Trophoblast cell (in vitro differentiated cells and primary cell): ENCODE measurements around the gene SLC9B1.
A peak's percentile ranks its signal among the peaks of the same experiment; 100 is the strongest.

ENCODE experiments used
- DNase-seq, 2 donors: peaks; one replicate each; pipeline ENCODE4 v3.0.0-alpha.2; 2016
- H2AFZ ChIP-seq: 2 replicates; pipeline ENCODE4 v1.6.1; 2013; ENCODE audit warnings: low read length, moderate library complexity, mild to moderate bottlenecking; ENCODE audit not compliant: insufficient read depth, poor library complexity
- H2AK5ac ChIP-seq: 2 replicates; pipeline ENCODE4 v1.6.1; 2013; ENCODE audit warnings: mild to moderate bottlenecking, low read length
- H2BK120ac ChIP-seq: 2 replicates; pipeline ENCODE4 v1.6.1; 2013; ENCODE audit warnings: low read length, mild to moderate bottlenecking, moderate library complexity; ENCODE audit not compliant: insufficient read depth, poor library complexity
- H2BK12ac ChIP-seq: 2 replicates; pipeline ENCODE4 v1.6.1; 2013; ENCODE audit warnings: mild to moderate bottlenecking, low read length, moderate library complexity
- H2BK5ac ChIP-seq: 2 replicates; pipeline ENCODE4 v1.6.1; 2013; ENCODE audit warnings: low read length, low read depth, moderate library complexity, mild to moderate bottlenecking; ENCODE audit not compliant: poor library complexity
- H3K14ac ChIP-seq: 2 replicates; pipeline ENCODE4 v1.6.1; 2013; ENCODE audit warnings: mild to moderate bottlenecking, low read length
- H3K18ac ChIP-seq: 2 replicates; pipeline ENCODE4 v1.6.1; 2013; ENCODE audit warnings: mild to moderate bottlenecking, low read length
- H3K23ac ChIP-seq: 2 replicates; pipeline ENCODE4 v1.6.1; 2013; ENCODE audit warnings: low read length
- H3K27ac ChIP-seq: 2 replicates; pipeline ENCODE4 v1.5.1; 2013; ENCODE audit warnings: low read depth, mild to moderate bottlenecking, inconsistent platforms, low read length, moderate library complexity
- H3K27me3 ChIP-seq: 2 replicates; pipeline ENCODE4 v1.6.1; 2013; ENCODE audit warnings: inconsistent platforms, mild to moderate bottlenecking, low read length, moderate library complexity; ENCODE audit not compliant: insufficient read depth
- H3K36me3 ChIP-seq, 2 experiments: 1 replicate in 1 of 2; 2 replicates in 1 of 2; pipeline ENCODE4 v1.6.1; 2013; ENCODE audit warnings: low read length in 2 of 2, mild to moderate bottlenecking in 2 of 2, moderate library complexity in 1 of 2; ENCODE audit not compliant: insufficient read depth in 2 of 2, control insufficient read depth in 1 of 2
- H3K4ac ChIP-seq: 2 replicates; pipeline ENCODE4 v1.6.1; 2013; ENCODE audit warnings: low read depth, mild to moderate bottlenecking, low read length, moderate library complexity
- H3K4me1 ChIP-seq, 2 experiments: 1 replicate in 1 of 2; 2 replicates in 1 of 2; pipeline ENCODE4 v1.6.1; 2013; ENCODE audit warnings: low read length in 2 of 2, mild to moderate bottlenecking in 2 of 2, moderate library complexity in 1 of 2; ENCODE audit not compliant: insufficient read depth in 2 of 2, control insufficient read depth in 1 of 2
- H3K4me2 ChIP-seq: 2 replicates; pipeline ENCODE4 v1.6.1; 2013; ENCODE audit warnings: inconsistent platforms, mild to moderate bottlenecking, low read length, moderate library complexity
- H3K4me3 ChIP-seq: 2 replicates; pipeline ENCODE4 v1.5.1; 2013; ENCODE audit warnings: mild to moderate bottlenecking, low read depth, low read length, inconsistent platforms
- H3K79me1 ChIP-seq: one replicate; pipeline ENCODE4 v1.6.1; 2013; ENCODE audit warnings: low read length
- H3K79me2 ChIP-seq: 2 replicates; pipeline ENCODE4 v1.6.1; 2013; ENCODE audit warnings: low read length, mild to moderate bottlenecking; ENCODE audit not compliant: control insufficient read depth, insufficient read depth, poor library complexity
- H3K9ac ChIP-seq: 2 replicates; pipeline ENCODE4 v1.6.1; 2013; ENCODE audit warnings: mild to moderate bottlenecking, low read length
- H3K9me3 ChIP-seq: 2 replicates; pipeline ENCODE4 v1.6.1; 2013; ENCODE audit warnings: low read depth, mild to moderate bottlenecking, control low read depth, inconsistent platforms, low read length; ENCODE audit not compliant: insufficient read depth
- H4K12ac ChIP-seq: 2 replicates; pipeline ENCODE4 v1.6.1; 2013; ENCODE audit warnings: low read depth, mild to moderate bottlenecking, low read length, moderate library complexity
- H4K8ac ChIP-seq: 2 replicates; pipeline ENCODE4 v1.6.1; 2013; ENCODE audit warnings: low read depth, mild to moderate bottlenecking, low read length, moderate library complexity
- H4K91ac ChIP-seq: one replicate; pipeline ENCODE4 v1.6.1; 2013; ENCODE audit warnings: low read depth, mild to moderate bottlenecking, low read length, moderate library complexity
- WGBS: extraction: QIAGEN DNeasy Blood & Tissue Kit; methylation state at CpG from one replicate; pipeline ENCODE4 v1.1.7; 2013; ENCODE audit warnings: missing lambda C conversion rate; ENCODE audit not compliant: insufficient read length, insufficient coverage; ENCODE audit errors: extremely low coverage; 5-methylcytosine and 5-hydroxymethylcytosine counted together

The SLC9B1 gene

DNA sequence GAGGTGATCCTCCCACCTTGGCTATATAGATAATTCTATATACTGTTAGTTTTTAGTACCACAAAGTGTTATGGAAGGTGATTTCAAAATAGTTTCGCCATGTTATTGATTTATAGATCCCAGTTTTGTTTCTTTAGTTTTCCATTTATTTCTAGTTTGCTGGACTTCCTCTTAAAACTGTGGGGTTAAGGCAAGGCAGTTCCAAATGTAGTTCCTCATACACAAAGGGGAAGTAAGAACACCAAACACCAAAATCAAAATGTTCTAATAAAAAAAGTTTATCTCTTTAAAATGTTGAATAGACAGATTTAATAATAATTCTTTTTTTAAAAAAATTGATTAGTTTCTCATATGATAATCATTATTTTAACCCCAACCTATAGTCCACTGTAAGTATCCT is 157.5 kb downstream of the SLC9B1 start:
- H3K36me3 ChIP-seq, result peaks cover 2% of the 10 kb centered on the region in 2 experiments
- H3K14ac ChIP-seq, result no peak overlapping the region
- no peaks in the 10 kb centered on the region for H3K79me2 ChIP-seq
- no peak overlapping the region for H3K4me2 ChIP-seq
- no peak overlapping the region for H2BK12ac ChIP-seq
- no peak overlapping the region for H4K12ac ChIP-seq
- H3K9ac ChIP-seq, result no peak overlapping the region
- H3K23ac ChIP-seq, result no peak overlapping the region
- H3K18ac ChIP-seq, result no peak overlapping the region
- H3K27me3 ChIP-seq, result no peaks in the 10 kb centered on the region
- H2AFZ ChIP-seq, result no peak overlapping the region
- no peak overlapping the region for H4K8ac ChIP-seq
- no peak for DNase-seq
- H3K4me3 ChIP-seq, result no peak overlapping the region
- no peak overlapping the region for H3K27ac ChIP-seq
- no peak overlapping the region for H2BK5ac ChIP-seq
- WGBS, result no CpG with 5 or more reads among the region's 1 CpG
- no peaks in the 10 kb centered on the region for H3K9me3 ChIP-seq
- H2BK120ac ChIP-seq, result no peak overlapping the region
- no peaks in the 10 kb centered on the region for H3K79me1 ChIP-seq
- no peak overlapping the region for H3K4ac ChIP-seq
- no peak overlapping the region for H4K91ac ChIP-seq
- H2AK5ac ChIP-seq, result no peak overlapping the region
- H3K4me1 ChIP-seq, result no peaks in the 10 kb centered on the region

DNA sequence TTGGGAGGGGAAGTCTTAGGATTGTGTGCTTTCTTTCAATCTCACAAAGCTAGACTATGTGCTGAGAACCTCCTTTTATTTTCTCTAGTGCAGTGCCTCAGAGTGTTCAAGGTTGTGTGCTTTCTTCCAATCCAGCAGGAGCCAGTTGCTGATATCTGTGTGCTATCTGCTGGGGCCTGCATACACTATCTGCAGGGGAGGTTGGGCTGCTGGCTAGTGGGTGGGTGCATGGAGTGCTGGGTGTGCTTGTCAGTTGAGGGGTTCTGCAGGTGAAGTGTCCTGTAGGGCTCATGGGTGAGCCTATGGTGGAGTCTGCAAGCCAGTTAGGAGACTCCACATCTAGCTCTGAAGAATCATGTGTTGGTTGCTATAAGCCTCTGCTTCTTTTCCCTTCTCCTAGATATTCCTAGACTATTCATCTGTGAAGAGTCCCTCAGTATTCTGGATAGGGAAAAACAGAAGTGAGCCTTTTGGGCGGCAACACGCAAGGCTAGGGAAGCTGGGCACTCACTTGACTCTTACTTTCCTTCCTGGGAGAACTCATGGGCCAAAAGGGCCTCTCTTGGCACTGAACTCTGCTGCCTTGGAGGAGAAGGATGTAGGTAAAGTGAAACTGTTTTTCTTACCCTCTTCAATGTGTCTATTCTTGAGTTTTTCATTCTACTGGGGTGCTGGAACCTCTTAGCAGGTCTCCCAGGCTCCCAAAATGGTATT is 158.7 kb downstream of the SLC9B1 start:
- peak overlapping the region; percentile 18 for H3K9ac ChIP-seq
- peaks cover 2% of the 10 kb centered on the region in 2 experiments for H3K36me3 ChIP-seq
- no peak overlapping the region for H4K8ac ChIP-seq
- no peak overlapping the region for H3K4ac ChIP-seq
- H2AFZ ChIP-seq, result no peak overlapping the region
- no peak overlapping the region for H3K4me2 ChIP-seq
- H3K14ac ChIP-seq, result no peak overlapping the region
- no peak overlapping the region for H3K27ac ChIP-seq
- H3K9me3 ChIP-seq, result no peaks in the 10 kb centered on the region
- no peak overlapping the region for H2BK12ac ChIP-seq
- no peak overlapping the region for H3K4me3 ChIP-seq
- H3K79me2 ChIP-seq, result no peaks in the 10 kb centered on the region
- no peaks in the 10 kb centered on the region for H3K27me3 ChIP-seq
- H2BK5ac ChIP-seq, result no peak overlapping the region
- no CpG with 5 or more reads among the region's 2 CpGs for WGBS
- no peak for DNase-seq
- no peaks in the 10 kb centered on the region for H3K79me1 ChIP-seq
- H4K12ac ChIP-seq, result no peak overlapping the region
- H2BK120ac ChIP-seq, result no peak overlapping the region
- H3K23ac ChIP-seq, result no peak overlapping the region
- H3K18ac ChIP-seq, result no peak overlapping the region
- no peak overlapping the region for H2AK5ac ChIP-seq
- no peak overlapping the region for H4K91ac ChIP-seq
- no peaks in the 10 kb centered on the region for H3K4me1 ChIP-seq

DNA sequence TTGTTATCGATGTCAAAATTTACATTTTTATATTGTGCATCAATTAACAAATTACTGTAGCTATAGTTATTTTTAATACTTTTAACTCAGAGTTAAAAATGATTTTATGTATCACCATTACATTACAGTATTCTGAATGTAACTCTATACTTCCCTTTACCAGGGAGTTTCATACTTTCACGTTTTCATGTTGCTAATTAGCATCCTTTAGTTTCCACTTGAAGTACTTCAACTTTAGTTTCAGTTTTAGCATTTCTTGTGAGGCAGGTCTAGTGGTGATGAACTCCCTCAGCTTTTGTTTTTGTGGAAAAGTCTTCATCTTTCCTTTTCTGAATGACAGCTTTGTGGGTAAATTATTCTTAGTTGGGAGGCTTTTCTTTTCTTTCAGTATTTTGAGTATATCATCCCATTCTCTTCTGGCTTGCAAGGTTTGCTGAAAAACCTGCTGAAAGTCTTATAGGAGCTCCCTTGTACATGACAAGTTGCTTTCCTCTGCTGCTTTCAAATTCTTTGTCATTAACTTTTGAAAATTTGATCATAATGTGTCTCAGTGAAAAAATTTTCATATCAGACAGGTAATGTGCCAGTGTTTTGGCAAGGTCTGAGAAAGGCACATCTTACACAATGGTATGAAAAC is 160.6 kb downstream of the SLC9B1 start:
- H3K79me2 ChIP-seq, result no peaks in the 10 kb centered on the region
- no peak for DNase-seq
- H3K18ac ChIP-seq, result no peak overlapping the region
- no peak overlapping the region for H3K23ac ChIP-seq
- H4K91ac ChIP-seq, result no peak overlapping the region
- WGBS, result 100% methylated on average over 1 of the region's 2 CpGs
- H3K14ac ChIP-seq, result no peak overlapping the region
- H3K36me3 ChIP-seq, result peaks cover 2% of the 10 kb centered on the region in 2 experiments
- no peaks in the 10 kb centered on the region for H3K27me3 ChIP-seq
- H3K4me1 ChIP-seq, result no peaks in the 10 kb centered on the region
- no peak overlapping the region for H2BK12ac ChIP-seq
- no peak overlapping the region for H4K8ac ChIP-seq
- H2BK5ac ChIP-seq, result no peak overlapping the region
- no peaks in the 10 kb centered on the region for H3K9me3 ChIP-seq
- H2AK5ac ChIP-seq, result no peak overlapping the region
- no peak overlapping the region for H3K27ac ChIP-seq
- no peak overlapping the region for H2AFZ ChIP-seq
- no peak overlapping the region for H3K4me2 ChIP-seq
- no peak overlapping the region for H2BK120ac ChIP-seq
- H3K79me1 ChIP-seq, result no peaks in the 10 kb centered on the region
- H3K4me3 ChIP-seq, result no peak overlapping the region
- no peak overlapping the region for H3K4ac ChIP-seq
- no peak overlapping the region for H3K9ac ChIP-seq
- no peak overlapping the region for H4K12ac ChIP-seq
